Measurements from ENCODE around the gene RASSF5. TPM values are rescaled to one million over a fixed set of nuclear protein-coding genes. Genes with fewer than 3 reads are reported as not detected.

Gene RASSF5
- total RNA-seq, 1 donor from 2014 or later: 0.13 TPM

DNA sequence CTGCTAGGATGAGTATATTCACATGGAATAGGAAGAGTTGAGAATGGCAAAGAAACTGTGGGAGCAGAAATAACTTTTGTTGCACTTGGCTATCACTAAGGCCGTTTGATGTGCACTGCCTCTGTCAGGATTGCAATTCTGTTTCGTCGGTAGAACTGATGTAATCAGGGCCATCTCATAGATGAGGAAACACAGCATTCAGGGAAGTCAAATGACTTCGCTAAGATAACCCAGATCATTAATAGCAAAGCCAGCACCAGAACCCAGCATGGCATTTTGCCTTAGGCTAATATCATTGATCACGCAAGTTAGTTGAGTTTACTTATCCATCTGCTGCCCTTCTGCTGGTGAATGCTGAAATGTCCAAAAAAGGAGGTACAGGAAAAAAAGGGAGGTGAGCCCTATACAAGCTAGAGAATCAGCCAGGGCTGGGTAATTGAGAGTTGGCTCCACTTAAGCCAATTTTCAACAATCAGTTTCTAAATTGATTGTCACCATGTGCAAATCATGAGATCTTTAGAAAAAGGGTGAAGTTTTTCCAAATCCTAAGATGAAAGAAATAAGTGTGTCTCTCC lies 7.6 kb downstream of the RASSF5 start:
- no peak for DNase-seq (ENCODE audit: low read depth in 2 of 2)

DNA sequence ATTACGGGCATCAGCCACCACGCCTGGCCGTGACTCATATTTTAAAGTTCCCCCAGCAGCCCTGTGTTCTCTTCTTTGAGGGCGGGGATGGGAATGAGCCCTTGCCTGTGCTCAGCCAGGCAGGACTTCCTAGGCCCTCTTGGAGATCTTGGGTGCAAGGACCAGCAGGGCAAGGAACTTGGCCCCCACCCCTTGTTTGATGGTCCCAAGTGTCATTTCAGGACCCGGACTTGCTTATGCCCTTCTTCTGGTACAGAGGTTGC lies 9.3 kb downstream of the RASSF5 start:
- DNase-seq (ENCODE audit: low read depth in 2 of 2): no peak

GRCh38 chr1:206517784-206518183 lies 10.5 kb downstream of the RASSF5 start:
- DNase-seq (ENCODE audit: low read depth in 2 of 2): no peak

GRCh38 chr1:206518206-206518605 lies 10.9 kb downstream of the RASSF5 start:
- DNase-seq (ENCODE audit: low read depth in 2 of 2): no peak

GRCh38 chr1:206518743-206519142 lies 11.4 kb downstream of the RASSF5 start:
- no peak for DNase-seq (ENCODE audit: low read depth in 2 of 2)

DNA sequence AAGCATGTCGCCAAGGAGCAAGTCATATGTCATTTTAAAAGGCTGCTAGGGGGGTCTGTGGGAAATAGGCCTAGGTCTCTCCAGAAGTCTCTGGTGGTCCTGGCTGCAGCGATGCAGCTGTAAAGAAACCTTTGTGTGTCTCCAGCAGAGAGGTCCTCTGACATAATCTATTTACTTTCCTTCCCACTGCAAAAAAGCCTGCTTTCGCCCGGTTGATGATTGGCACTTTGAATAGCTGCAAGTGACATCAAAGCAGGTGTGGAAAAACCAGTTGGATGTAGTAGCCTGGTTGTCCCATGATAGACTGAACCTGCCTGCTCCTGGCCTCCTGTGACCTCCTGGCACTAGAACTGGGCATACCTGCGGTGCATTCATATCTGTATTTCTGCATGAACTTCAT lies 13.8 kb downstream of the RASSF5 start:
- no peak for DNase-seq (ENCODE audit: low read depth in 2 of 2)

DNA sequence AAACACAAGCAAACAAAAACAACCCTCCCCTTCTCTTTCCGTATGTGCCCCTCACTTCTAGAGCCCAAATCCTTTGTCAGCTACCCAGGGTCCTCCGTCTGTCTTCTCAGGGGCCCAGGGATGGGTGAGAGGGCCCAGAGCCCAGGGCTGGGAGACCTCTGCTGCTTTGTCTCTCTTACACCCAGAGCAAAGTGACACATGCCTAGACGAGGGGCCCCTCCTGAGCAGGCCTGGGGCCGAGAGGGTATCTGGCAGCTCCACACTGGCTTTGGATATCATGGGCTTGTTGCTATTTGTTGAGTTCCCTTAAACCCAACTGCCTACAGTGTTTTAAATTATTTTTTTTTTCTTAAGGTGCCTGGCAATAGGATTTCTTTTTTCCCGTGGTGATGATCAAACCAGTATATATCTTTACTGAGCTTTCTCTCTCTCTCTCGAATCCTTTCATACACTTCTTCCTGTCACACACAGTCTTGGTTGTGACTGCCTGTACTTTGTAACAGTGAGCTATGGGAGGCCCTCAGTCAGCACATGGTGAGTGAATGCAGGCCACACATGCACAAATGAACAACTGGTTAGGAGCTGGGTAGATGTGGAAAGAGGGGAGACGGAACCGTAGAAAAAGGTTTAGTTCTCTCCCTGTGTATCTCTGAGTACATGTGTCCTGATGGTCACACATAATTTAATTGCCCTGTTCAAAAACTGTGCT lies 14.5 kb downstream of the RASSF5 start:
- no peak for DNase-seq (ENCODE audit: low read depth in 2 of 2)

- DNase-seq (ENCODE audit: low read depth in 2 of 2): no peak
Observed at GRCh38 chr1:206524739-206525364, 17.5 kb downstream of the RASSF5 start.

DNA sequence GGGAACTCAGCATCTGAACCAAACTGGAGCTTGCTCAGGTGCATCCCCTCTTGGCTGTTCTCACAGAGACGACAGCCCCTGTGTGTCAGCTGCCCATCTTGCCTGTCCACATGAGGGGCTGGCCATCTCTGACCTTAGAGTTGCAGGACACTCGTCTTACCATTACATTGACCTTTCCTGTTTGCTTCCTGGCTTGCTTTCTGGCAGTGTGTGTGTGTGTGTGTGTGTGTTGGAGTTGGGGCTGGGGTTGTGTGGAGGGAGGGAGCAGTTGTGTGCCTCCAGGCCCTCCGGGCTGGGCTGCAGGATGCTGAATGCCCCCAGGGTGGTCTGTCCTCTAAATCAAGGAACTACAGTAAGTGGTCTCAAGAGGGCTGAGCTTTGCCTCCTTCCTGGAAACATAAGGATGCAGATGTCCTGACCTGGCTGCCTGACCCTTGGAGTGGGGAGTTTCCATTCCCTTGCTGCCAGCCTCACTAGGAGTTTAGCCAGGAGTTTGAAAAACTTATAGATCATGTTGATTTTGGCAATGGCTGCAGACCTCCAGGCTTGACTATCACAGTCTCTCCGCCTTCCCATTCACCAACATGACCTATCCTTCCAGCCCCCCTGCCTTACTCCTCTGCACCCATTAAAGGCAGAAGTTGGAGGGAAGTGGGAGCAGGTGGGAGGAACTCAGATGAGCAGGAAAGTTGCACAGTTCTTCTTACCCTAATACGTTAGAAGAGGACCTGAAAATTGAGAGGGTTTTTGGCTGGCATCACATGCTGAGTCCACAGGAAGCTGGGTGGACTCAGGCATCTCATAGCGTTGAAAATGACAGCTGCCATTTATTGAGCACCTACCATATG lies 19.0 kb downstream of the RASSF5 start:
- peak in 1 of 2 donors; percentile 26 for DNase-seq (ENCODE audit: low read depth in 2 of 2)

- DNase-seq (ENCODE audit: low read depth in 2 of 2): no peak
Observed at GRCh38 chr1:206529425-206529824, 22.1 kb downstream of the RASSF5 start.

- DNase-seq (ENCODE audit: low read depth in 2 of 2): no peak
Observed at GRCh38 chr1:206532368-206532767, 25.0 kb downstream of the RASSF5 start.

GRCh38 chr1:206534552-206534951 lies 27.2 kb downstream of the RASSF5 start:
- no peak for DNase-seq (ENCODE audit: low read depth in 2 of 2)

DNA sequence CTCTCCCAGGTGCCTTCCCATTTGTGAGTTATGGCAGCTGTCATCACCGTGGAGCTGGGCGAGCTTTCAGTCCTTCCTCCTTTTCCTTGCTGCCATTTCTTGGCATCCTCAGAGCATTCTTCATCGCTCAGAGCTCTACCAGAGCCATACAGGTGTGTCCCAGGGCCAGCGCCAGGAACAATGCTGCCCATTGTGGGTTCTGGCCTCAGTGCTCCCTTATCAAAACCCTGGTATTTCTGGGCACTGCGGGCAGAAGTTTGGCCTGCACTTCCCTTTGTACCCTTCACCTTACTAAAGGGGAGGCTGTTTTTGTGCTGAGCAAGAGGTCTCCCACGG lies 28.5 kb downstream of the RASSF5 start:
- DNase-seq (ENCODE audit: low read depth in 2 of 2): no peak

DNA sequence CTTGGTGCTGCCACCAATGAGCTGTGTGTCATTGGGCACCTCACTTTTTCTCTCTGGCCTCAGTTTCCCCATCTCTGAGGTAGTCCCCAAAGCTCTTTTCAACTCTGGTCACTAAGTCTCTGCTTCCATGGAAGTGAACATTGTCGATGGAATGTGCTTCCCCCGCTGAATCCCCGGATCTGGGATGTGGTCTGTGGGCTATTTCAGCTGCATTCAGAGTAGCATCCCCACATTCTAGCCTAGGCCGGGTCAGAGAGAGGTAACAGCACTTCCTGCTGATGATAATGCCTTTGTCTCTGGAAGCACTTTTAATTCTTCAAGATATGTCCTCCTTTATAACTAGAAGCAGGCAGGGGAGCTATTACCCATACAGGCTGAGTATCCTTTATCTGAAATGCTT lies 29.8 kb downstream of the RASSF5 start:
- no peak for DNase-seq (ENCODE audit: low read depth in 2 of 2)

DNA sequence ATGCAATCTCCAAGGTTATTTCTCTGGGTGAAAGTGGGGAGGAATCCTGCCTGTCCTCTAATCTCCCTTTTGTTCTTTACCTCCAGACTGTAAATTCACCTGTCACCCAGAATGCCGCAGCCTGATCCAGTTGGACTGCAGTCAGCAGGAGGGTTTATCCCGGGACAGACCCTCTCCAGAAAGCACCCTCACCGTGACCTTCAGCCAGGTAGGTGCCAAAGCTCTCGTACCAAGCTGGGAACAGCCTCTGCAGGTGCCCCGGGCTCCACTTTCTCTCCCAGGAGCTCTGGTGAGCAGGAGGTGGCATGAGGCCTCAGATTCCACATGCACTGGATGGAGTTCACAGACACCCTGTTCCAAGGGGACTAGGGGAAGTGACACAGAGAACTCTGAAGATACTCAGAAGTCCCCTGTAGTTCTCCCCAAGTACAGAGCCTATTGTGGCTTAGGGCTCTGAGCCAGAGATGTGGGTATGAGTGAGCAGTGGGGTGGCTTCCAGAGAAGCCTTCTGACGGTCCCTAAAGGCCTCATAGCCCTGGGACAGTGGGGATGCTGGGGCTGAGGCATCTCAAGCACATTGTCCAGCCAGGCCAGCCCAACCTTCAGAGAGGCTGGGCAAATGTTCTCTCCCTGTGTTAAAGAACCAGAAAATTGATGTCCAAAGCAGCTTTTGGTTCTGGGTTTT lies 30.9 kb downstream of the RASSF5 start:
- no peak for DNase-seq (ENCODE audit: low read depth in 2 of 2)

DNA sequence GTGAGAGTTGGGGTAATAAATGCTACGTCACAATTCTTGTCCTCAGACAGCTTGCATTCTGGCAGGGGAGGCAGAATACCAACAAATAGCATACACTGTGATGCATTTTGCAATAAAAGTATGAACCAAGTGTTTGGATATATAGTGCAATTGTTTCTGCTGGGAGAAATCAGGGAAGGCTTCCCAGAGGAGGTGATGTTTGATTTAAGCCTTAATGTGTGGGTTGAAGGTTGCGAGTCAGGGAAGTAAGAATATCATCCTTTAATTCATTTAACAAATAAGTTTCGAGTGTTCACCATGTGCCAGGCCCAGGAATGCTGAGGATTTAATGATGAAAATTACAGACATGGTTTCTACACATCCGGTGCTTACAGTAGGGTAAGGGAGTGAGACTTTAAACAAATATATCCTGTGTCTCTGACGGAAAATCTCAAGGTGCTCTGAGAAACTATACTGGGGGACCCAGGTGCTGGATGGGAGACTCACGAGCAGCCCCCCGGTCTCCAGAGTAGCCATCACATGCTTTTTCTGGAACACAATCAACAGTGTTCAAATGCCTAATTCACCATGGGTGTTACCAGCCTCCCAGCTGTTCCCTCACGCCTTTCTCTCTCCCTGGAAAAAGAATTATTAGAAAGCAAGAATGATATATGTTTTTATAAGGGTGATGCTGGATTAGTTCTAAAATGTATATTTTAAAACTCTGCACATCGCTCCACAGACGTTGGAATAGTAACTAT lies 31.7 kb downstream of the RASSF5 start:
- DNase-seq (ENCODE audit: low read depth in 2 of 2): no peak

DNA sequence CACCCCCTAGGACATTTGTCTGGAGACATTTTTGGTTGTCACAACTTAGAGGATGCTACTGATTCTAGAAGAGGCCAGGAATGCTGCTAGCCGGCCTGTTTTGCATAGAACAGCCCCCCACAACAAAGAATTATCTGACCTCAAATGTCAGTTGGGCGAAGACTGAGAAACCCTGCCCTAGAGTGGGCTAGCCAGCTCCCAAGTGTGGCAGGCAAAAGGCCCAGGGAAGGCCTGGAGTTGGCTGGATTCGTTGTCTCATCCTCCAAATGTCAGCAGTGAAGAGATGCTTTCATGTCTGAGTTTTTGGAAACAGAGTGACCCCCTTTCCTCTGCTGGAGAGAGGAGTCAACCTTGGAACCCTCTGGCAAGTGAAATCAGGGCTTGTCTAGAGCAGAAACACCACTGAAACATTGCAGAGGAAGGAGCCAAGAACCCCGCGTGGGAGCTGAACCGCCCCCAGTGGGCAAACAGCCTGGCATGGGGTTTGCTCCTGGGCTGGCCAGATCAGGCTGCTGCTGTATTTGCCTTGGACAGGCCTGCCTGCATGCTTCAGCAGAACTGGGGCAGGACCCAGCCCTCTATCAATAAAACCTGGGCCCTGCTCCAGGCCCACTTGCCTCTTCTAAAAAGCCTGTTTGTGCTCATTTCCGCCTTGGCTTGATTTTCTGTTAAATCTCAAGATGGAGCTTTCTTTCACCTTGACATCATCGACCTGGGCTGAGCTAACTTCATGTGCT lies 32.9 kb downstream of the RASSF5 start:
- no peak for DNase-seq (ENCODE audit: low read depth in 2 of 2)

DNA sequence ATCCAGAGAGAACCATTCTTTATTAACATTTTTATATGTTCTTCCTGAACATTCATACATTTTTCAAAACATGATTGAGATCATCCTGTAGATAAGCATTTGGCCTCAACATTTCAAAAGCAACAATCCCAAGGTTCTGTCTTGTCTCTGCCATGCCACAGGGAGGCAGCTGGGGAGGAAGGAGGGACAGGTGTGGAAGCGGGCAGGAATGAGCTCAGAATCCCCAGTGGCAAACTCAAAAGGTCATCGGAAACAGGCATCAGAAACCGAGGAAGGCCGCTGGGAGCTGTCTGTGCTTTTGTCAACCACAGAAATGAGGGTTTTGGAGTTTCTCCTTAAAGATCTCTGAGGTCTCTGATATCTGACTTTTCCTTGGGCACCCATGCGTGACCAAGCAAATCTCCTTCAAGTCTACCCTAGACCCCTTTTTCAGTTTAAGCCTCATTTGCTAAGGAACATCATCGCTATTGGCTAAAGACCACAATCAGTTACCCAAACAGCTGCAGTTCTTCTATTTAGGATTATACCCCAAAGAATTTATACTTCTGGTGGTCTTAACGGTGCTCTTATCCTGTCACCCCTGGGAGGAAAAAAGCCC lies 34.0 kb downstream of the RASSF5 start:
- no peak for DNase-seq (ENCODE audit: low read depth in 2 of 2)

DNA sequence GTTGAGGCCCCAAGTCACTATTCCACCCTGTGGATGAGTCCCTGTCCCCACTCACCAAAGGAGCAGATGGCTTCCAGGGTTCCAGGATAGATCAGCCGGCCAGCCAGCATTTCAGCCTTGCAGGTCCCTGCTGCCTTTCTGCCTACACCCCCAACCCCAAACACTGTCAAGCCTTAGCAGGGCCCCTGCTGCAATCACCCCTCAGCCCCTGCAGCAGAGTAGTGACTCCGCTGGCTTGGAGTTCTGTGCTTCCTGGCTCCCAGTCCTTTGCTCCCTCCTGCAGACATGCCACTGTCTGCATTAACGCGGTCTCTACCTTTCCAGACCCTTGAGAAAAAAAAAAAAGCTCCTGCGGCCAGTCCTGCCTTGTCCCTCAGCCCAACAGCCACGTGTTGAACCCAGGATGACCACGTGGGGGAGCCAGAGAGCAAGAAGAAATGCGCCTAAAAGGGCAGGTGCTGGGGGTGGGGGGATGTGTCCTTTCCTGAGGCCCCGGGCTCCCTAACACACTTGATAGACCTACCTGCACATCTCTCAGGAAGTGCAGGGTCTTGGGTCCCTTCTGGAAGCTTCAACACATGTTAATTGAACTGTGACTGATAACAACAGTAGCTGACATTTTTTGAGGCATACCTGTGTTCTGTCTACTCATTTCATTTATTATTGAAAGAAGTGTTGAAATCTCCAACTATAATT lies 37.4 kb downstream of the RASSF5 start:
- peak; percentile 11 to 47 for DNase-seq (ENCODE audit: low read depth in 2 of 2)

- DNase-seq (ENCODE audit: low read depth in 2 of 2): no peak
Observed at GRCh38 chr1:206545351-206545750, 38.0 kb downstream of the RASSF5 start.

Data from dermis microvascular lymphatic vessel endothelial cell (primary cell).